Neural cell (in vitro differentiated cells): ENCODE measurements around the gene FCRL4.

Source experiments
- CTCF ChIP-seq: fragments of 450-650 bp; IDR thresholded peaks from 2 replicates; pipeline ENCODE4 v1.5.1; 2014; ENCODE audit warnings: antibody characterized with exemption, mild to moderate bottlenecking, moderate library complexity; ENCODE audit not compliant: poor library complexity, severe bottlenecking
- POLR2AphosphoS5 ChIP-seq: IDR thresholded peaks from 2 replicates; pipeline ENCODE4 v1.6.1; 2012
- TAF1 ChIP-seq: IDR thresholded peaks from 2 replicates; pipeline ENCODE4 v1.6.1; 2012; ENCODE audit warnings: low read depth

DNA sequence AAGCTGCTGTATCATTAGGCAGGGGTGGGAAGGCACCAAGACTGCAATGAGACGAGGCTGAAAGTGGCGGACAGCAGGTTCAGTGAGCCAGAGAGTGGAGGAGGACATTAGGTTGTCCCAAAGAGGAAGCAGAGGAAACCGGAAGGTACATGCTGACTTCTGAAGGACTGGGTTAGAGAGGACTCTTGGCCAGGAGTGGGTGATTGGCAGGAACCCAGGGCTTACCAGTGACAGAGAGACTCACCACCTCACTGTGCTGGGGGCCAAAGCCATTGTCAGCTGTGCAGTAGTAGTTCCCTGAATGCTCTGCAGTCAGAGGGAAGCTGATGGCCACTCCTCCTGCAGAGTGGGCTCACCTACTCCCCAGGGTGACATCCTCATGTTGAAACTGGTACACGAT, 41.9 kb upstream of the FCRL4 start:
- TF ChIP-seq POLR2AphosphoS5: no peak
- TF ChIP-seq TAF1: no peak
- no peak for TF ChIP-seq CTCF
